Stimulated activated CD8-positive, alpha-beta memory T cell treated with anti-CD3 and anti-CD28 coated beads, Interleukin-12 subunit alpha, Interleukin-12 subunit beta, amount 100 ng/mL, for 24 hours (primary cell): Measurements from ENCODE around the gene SMTNL2.
"Not testable (repeated sequence)": the region's sequence is repeated elsewhere in the genome, so short reads cannot be mapped to it uniquely, and the experiment has no call there.

Source experiments
- DNase-seq: peaks from one replicate; pipeline ENCODE4 v3.0.0-alpha.2; 2020; ENCODE audit errors: extremely low read depth

SMTNL2 gene

DNA sequence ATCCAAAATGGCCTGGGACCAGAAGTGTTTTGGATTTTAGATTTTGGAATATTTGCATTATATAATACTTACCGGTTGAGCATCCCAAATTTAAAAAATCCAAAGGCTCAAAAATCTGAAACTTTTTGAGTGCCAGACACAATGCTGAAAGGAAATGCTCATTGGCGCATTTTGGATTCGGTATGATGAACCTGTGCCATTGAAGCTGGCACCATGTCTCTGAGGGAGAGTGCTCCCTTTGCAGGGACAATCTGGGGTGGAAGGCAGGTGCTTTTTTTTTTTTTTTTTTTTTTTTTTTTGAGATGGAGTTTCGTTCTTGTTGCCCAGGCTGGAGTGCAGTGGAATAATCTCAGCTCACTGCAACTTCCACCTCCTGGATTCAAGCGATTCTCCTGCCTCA, 17.7 kb downstream of the SMTNL2 start:
- DNase-seq = no peak

DNA sequence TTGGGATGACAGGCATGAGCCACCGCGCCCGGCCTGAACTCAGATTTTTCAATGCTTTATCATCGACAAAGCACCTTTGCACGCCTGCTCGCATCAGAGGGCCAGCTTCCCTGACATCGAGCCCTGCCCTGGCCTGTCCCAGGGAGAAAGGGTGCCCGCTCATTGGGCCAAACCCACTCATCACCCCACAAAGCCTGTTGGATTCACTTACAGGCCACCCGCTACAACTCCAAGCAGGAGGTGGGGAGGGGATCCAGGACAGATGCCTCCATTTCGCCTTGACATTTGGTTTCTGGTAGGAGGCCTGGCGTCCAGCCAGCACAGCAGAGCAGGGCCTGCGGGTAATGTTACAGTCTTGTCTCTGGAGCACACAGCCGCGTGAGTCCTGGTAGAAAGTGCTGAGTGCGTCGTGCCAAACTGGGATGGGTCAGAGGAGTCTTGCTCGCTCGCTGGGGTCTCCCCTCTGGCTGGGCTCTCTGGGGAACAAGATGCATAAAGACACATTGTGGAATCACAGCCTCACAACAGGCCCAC, 19.8 kb downstream of the SMTNL2 start:
- DNase-seq = no peak

DNA sequence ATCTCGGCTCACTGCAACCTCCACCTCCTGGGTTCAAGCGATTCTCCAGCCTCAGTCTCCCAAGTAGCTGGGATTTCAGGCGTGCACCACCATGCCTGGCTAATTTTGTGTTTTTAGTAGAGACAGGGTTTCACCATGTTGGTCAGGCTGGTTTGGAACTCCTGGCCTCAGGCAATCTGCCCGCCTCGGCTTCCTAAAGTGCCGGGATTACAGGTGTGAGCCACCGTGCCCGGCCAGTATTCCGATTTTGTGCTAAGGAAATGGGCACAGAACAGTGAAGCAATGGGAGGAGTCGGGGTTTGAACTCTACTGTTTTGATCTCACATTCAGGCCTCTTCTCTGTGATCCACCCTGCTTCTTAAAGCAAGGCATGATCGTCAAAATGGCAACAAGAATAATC, 20.4 kb downstream of the SMTNL2 start:
- DNase-seq = not testable (repeated sequence)

DNA sequence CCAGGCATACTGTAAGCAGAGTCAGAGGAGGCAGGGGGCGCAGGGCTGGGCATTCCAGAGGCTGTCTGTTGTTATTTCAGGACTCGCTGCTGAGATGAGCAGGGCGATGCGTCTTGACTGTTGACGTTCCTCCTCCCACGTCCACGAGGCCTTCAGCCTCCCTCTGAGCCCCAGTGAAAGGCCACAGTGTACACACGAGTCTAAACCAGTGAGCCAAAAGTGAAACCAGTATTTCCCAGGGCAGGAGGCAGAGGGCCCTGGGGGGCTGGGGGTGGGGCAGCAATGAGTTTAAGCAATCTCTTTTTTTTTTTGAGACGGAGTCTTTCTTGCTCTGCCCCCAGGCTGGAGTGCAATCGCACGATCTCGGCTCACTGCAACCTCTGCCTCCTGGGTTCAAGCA, 21.5 kb downstream of the SMTNL2 start:
- DNase-seq = no peak

DNA sequence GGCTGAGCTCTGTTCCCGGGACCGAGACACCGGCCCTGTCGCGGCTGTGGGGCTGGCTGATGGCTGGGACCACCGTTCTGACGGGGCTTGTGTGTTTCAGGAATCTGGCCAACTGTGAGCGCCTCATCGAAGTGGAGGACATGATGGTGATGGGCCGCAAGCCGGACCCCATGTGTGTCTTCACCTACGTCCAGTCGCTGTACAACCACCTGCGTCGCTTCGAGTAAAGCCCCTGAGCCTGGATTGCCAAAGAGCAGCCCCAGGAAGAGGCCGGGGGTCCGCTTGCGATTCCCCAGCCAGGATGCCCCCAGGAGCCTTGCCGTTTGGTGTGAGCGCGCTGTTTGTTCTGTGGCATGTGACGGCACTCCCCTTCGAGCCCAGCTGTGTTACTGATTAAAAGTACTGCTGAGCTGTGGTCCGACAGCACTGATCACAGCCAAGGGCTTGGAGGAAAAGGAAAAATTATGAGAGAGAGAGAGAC, 23.0 kb downstream of the SMTNL2 start:
- DNase-seq = no peak

DNA sequence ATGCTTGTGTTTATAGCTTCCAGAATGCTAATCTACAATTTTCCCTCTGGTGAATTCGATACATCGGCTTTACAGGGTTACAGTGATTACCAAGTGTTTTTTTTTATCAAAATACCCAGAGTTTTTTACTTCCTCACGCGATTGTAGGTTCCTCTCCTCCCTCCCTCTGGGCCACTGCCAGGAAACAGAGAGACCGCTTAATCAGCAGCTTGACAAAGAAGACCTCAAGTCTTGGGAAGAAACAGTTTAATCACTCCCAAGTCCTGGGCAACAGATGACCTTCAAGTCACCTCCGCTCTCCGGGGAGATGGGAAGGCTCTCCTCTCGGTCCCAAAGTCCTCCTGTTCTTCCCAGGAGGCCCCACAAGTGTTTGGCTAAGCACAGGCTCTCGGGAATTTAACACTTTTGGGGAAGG, 23.5 kb downstream of the SMTNL2 start:
- DNase-seq = no peak

DNA sequence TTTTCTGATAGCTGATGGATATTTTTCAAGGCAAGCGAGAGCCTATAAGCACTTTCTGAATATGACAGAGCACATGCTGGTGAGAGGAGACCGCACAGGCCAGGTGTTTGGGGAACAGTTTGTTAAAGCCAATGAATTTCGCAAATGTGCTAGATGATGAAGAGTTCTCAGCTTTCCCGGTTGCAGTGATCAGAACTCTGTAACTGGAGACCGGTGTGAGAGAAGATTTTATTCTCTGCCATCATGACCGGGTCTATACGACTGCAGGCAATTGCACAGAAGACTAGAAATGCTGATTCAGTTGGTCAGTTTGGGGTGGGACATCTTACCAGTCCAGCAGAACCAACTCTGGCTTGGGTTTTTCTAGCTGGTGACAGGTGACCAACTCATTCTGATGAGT, 25.4 kb downstream of the SMTNL2 start:
- no peak for DNase-seq

DNA sequence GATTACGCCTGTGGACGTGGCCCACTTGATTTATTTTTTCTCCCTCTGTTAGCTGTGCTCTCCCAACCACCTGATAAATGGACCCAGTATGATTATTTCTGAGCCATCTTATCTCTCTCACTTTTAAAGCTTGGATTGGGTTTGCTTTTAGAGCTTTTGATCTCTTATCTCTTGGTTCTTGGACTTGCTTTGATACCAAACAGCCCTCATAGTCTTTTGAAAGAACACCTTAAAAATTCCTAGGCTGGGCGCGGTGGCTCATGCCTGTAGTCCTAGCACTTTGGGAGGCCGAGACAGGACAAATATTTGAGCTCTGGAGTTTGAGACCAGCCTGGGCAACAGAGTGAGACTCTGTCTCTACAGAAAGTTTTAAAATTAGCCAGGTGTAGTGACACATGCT, 25.8 kb downstream of the SMTNL2 start:
- DNase-seq = no peak

DNA sequence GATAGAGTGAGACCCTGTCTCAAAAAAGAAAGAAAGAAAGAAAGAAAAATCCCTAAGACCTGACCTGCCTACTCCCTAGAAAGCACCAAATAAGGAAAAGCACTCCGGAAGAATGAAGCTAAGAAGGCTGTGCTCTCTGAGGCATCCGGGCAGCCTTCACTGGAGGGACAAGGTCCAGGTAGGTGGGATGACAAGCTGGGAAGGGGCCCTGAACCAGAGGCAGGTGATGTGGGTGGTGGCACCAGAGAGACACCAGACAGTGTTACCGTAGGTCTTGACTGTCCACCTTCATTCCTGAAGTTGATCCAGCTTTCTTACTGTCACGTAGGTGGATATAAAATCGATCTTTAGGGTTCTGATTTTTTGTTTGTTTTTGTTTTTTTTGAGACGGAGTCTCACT, 26.3 kb downstream of the SMTNL2 start:
- DNase-seq = no peak

DNA sequence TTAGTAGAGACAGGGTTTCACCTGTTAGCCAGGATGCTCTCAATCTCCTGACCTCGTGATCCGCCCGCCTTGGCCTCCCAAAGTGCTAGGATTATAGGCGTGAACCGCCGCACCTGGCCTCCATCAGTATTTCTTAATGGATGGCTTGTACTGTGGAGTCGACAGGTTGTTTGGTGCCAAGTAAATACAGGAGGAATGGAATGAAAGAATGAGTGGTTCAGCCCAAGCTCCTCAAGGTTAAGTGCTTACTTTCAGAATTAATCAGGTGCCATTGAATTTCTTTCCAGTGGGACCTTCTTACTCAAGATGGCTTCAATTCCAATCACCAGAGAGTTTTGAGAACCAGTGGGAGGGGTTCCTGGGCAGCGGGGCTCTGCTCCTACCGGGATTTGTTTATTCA, 32.1 kb downstream of the SMTNL2 start:
- no peak for DNase-seq

DNA sequence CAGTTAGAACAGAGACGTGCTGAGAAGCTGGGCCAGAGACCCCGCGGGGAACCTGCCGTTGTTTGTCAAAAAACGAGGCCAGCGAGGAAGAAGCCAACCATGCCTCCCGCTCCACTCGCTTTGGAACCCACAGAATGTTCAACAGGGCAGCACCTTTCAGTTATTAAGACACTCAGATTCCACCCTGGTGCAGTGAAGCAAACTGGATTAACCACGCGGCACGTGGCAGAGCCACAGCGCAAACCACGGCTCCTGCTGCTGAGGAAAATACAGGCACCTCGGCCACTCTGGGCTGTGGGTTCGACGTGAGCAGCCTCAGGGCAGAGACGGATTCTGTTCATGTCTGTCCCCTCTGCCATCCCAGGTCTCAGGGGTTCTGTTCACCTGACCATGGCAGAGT, 32.8 kb downstream of the SMTNL2 start:
- DNase-seq = no peak

DNA sequence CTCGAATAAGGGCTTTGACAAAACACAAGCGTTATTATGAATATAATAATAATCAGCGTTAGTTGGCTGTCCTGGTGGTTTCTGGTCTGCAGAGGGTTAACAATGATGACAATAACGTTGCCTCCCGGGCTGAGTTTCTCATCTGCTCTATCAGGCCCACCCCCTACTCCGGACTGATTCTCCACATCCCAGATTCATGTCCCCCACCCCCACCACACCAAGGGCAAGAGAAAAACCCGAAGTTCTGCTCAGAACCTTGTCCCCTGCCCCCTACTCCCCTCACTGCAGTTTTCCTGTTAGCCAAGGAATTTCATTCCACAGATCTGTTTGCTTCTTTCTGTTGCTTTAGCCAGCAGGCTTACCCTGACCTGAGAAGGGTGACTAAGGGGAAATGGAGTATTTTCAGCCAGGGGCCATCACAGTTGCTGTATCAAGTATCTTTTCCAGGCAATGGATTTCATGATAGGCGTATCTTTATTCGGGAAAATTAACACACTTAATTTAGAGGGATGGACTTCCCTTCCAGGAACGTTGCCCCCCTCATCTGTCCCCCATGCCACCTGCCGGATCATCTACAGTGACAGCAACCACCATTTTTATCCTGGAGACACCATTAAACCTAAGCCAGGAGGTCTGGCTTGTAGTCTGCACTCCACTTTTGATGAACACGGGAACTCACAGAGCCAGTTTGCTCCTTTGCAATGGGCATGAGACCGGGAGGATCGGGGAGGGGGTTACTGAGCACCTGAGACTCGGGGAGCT, 33.4 kb downstream of the SMTNL2 start:
- no peak for DNase-seq

DNA sequence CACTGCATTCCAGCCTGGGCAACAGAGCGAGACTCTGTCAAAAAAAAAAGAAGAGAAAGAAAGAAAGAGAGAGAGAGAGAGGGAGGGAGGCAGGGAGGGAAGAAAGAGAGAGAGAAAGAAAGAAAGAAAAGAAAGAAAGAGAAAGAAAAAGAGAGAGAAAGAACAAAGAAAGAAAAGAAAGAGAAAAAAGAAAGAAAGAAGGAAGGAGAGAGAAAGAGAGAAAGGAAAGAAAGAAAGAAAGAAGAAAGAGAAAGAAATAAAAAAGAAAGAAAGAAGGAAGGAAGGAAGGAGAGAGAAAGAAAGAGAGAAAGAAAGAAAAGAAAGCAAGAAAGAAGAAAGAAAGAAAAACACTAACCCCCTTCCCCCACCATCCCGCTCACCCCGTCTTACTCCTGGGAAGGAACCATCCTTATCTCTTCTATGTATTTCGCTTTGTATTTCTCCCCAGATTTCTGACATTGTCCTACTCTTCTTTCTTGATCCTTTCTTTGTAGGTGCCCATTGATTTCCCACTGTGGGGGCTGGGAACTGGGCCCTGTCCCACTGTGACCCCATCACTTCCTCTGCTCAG, 36.3 kb downstream of the SMTNL2 start:
- DNase-seq = no peak

DNA sequence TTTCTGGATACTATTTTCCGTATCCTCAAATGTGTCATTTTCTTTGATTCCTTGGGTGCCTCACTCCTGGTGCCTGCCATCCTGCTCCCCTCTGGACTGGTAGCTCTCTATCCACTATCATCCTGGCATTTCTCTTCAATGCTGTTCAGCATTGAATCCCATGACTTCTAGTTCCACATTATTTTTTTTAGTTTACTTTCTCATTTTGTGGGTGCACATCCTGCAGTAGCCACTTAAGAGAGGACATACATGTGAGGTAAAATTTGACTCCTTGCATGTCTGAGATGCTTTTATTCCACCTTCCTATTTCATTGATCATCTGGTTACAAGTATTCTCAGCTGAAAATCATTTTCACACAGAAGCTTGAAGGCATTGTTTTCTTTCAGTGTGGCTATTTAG, 38.0 kb downstream of the SMTNL2 start:
- no peak for DNase-seq

DNA sequence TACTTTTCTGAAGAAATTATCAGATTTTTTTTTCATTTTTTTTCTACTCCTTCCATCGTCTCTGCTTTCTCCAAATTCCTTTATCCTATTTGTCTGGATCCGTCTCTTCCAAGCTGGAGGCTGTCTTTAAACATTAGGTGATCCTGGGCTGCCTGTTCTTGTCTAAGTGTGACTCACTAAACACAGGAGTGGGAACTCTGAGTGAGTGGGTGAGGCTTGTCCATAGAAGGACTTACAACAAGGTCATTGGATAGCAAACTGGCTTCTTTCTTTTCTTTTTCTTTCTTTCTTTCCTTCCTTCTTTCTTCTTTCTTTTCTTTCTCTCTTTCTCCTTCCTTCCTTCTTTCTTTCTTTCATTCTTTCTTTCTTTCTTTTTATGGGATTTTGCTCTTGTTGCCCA, 38.9 kb downstream of the SMTNL2 start:
- DNase-seq = no peak

DNA sequence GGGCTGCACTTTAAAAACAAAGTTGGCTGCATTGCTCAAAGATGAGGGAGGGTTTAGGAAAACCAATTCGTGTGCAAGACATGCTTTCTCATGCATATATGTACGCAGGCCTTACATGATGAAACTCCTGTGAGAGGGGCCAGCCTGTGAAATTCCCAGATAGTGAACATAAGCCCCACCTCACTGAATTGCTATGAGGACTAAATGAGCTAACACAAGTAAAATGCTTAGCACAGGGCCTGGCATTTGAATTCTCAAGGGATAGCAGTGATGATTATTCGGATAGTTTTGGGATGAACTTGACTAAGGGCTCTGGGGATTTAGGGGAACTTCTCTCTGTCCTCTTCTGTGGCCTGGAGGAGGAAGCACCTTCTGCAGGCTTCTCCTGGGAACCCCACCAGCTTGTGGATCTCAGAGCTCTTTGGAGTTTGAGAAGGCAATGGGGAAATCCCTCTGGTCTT, 40.2 kb downstream of the SMTNL2 start:
- not testable (repeated sequence) for DNase-seq

DNA sequence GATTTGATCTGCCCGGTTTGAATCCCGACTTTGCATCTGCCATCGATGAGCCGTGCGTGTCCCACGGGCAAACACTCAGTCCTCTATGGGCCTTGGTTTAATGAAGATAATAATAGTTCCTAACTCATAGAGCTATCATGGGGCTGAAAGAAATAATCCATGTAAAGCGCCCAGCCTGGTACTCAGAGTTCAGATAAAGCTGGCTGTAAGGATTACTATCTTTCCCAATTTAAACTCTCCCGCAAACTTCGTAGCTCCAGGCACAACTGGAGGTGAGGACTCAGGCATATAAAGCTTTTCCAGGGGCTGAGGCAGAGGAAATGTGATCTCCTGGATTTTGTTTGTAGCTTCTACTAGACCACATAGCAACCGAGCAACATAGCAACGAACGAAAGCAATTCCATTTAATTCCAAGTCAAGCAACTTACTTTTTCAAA, 40.9 kb downstream of the SMTNL2 start:
- DNase-seq = no peak

DNA sequence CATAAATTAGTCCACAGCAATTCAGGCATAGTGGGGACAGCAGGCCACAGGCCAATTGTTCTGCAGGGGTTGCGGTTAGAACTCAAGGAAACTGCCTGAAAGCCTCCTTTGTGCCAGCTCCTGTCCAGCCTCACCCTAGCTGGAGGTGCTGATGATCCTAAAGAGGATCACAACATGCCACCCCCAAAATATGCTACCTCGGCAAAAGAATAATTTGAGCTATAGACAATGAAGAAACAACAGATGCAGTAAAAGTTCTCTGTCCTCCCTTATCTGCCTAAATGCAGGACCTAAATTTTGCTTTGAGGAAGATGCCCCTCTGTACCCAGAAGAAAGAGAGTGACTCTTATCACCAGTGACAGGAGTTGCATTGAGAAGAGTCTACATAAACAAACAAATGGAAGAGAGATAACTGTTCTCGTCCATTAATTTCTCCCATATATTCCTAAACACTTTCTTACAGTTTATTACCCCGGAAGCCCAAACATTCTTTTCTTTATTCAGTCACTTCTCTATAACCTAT, 42.5 kb downstream of the SMTNL2 start:
- no peak for DNase-seq

DNA sequence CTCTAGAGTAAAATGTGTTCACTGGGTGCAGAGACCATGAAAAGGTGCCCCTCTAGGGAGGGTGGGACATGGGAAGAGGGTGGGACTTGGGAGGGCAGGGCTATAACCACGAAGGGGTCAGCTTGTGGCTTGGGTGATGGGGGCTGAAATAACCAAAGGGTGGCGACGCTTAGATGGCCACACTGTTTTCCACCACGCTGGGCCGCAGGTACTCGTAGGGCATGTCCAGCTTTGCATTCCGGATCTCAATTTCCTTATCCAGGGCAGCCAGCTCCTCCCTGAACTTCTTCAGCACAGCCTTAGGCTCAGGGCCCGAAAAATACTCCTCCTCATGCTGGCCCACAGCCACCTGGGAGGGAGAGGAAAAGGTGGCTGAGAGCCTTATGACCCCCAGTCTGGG, 47.1 kb downstream of the SMTNL2 start:
- no peak for DNase-seq

DNA sequence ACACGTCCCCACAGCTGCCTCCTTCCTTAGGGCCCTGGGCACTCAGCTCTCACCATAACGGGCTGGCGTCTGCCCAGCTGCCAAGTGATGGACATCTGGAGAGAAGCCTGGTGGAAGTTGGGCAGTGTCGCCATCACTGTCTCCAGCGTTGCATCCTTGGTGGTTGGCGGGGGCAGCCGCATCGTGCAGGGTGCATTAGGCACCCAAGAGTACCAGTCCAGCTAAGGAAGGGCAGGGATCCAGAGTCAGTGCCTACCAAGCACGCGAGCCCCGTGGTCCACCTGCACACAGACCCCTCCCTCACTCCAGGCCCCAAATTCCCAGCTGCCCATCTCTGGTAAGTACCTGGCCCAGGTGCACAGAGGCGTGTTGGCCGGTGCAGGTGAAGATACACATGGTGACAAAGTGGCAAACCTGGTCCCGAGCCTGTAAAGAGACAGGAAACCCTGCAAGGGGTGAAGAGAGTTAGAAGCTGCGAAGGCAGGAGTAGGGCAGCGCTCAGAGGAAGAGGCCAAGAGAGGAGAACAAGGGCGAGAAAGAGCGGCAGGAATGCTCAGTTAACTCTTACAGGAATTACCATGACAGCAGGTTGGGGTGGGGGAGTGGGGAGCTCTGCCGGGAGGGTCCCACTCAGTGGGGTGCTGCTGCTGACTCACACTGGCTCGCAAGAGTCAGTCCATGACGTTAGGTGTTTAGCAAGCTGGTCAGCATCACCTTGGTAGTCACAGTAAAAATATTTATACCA, 47.7 kb downstream of the SMTNL2 start:
- DNase-seq = no peak

DNA sequence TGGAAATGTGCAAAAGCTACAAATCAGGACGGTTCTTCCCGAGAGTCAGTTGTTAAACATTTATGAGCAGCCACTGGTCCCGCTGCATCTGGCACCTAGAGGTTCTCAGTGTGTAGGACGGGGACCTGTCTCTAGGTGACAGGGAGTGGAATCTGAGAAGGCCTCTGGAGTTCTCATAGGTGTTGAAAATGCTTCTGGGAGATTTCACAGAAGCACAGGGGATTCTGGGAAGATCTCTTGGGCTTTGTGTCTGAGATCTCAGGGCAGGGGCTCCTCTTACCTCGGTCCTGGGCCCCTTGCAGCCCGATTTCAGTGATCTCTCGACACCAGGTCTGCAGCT, 48.2 kb downstream of the SMTNL2 start:
- DNase-seq = no peak

DNA sequence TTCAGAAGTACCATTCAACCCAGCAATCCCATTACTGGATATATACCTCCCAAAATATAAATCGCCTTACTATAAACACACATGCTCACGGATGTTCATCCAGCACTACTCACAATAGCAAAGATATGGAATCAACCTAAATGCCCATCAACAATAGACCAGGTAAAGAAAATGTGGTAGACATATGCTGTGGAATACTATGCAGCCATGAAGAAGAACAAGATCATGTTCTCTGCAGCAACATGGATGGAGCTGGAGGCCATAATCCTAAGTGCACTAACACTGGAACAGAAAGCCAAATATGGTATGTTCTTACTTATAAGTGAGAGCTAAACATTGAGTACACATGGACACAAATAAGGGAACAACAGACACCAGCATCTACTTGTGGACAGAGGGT, 49.3 kb downstream of the SMTNL2 start:
- DNase-seq = no peak
